ENCODE results near the gene ZW10.

The ZW10 gene

DNA sequence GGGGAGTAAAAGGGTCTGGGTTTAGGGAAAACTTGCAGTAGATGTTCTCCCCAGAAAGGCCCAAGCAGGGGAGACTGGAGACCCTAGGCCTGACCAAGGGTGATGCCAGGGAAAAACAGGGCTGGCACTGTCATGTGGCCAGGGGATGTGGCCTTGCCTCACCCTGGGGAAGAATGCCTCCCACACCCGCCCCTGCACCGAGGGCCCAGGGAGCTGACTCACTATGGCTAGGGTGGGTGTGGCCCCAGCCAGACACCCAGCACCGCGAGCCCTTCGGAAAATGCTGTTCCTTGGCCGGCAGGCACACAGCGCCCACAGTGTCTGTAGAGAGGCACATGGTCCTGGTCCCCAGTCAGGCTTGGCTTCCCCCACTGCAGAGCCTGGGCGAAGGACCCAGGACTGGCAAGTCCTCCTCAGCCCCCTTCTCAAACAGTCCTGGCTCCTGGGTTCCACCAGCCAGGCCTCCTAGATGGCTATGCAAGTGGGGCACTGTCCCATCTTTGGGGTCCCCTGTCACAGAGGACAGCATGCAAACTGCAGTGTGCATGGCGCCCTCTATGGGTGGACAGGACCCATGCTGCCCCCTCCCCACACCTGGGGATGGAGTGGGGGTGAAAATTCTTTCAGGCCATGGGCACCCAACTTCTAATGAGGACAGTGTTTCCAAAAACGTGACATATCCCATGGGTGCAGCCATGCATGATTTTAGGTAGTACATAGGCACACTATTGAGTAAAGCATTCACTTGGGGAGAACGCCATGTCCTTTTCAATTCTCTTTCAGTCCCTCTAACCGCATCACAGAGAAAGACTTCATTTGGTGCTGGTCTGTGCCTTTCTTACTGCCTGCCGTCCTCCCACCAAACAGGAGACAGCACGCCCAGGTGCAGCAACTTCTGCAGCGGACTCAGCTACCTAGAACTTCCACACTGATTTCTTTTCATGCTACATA, 82.6 kb downstream of the ZW10 start:
- no peak overlapping the region for H3K27ac ChIP-seq (ENCODE audit: low read depth, low read length)
- H3K27me3 ChIP-seq (ENCODE audit: control insufficient read depth, insufficient read depth, low read length): no peaks in the 10 kb centered on the region
- no peaks in the 10 kb centered on the region for H3K36me3 ChIP-seq (ENCODE audit: control insufficient read depth, insufficient read depth, low read length)
- H3K4me3 ChIP-seq (ENCODE audit: low read length): no peak overlapping the region
- no peaks in the 10 kb centered on the region for H3K4me1 ChIP-seq (ENCODE audit: control insufficient read depth, insufficient read depth, low read length)
- no peak overlapping the region for H3K9ac ChIP-seq (ENCODE audit: low read length)

DNA sequence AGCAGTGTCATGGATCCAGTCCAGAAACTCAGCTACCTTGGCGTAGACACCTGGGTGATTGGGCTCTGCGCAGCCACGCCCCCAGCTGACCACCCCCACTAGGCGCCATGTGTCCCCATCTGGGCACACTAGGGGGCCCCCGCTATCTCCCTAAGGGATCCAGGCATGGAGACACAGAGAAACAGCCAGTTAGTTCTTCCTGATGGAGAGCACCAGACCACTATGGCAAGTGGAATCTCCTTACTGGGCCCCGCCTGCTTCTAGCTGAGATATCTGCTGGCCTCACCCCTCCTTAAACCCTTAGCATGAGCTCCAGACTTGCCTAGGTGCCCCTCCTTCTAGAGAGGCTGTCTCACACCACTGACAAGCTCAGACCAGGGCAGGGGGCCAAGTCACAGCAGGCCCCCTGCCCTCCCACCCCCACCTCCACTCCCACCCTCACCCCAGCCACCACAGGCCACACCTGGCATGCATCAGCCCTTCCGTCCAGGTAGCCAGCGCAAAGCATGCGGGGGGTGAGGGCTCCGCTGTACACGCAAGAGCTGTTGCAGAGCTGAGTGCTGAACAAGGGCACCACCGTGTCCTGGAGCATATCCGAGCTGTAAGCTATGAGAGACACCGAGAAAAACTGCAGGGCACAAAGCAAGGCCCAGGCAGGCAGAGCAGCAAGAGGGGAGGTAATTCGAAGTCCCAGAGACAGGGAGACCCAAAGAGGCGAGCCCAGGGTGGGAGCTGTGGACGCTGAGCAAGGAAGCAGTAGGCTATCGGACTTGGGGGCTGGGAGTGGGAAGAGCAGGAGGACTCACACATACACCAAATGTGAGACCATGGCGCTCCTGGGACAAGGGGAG, 83.5 kb downstream of the ZW10 start:
- no peaks in the 10 kb centered on the region for H3K4me1 ChIP-seq (ENCODE audit: control insufficient read depth, insufficient read depth, low read length)

DNA sequence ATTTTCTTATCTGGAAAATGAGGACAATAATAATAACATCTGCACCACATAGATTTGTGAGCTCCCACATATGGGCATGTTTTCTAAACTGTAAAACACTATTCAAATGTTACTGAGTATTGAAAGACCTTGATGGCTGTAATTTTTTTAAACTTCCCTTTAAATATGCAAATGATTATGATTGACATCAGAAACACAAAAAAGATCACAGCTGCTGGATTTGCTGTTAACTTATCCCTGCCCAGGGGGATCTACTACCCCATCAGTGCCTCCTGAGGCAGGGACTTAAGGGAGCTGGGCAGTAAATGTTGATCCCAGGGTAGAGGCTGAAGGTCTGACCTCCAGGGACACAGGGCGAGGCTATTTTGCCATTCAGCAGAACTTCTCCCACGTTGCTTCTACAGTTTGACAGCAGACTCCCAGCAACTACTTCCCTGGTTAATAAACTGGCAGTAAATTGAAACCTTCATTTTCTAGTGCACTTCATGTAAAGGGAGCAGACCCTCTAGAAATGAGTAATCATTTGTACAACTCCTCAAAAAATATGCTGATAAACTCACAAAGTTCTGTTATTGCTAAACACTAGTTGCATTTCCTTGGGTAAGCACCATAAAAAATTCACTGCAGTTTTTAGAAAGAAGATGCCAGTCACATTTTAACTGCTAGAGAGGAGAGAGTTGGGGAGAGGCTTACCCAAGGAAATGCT, 87.7 kb downstream of the ZW10 start:
- H3K36me3 ChIP-seq (ENCODE audit: control insufficient read depth, insufficient read depth, low read length): no peaks in the 10 kb centered on the region
- H3K9ac ChIP-seq (ENCODE audit: low read length): no peak overlapping the region
- H3K4me1 ChIP-seq (ENCODE audit: control insufficient read depth, insufficient read depth, low read length): peaks cover 8% of the 10 kb centered on the region
- no peak overlapping the region for H3K4me3 ChIP-seq (ENCODE audit: low read length)
- H3K27ac ChIP-seq (ENCODE audit: low read depth, low read length): no peak overlapping the region
- no peaks in the 10 kb centered on the region for H3K27me3 ChIP-seq (ENCODE audit: control insufficient read depth, insufficient read depth, low read length)

More for the DNA sequence above, 83.5 kb downstream of the ZW10 start:
- no peak overlapping the region for H3K27ac ChIP-seq (ENCODE audit: low read depth, low read length)
- H3K36me3 ChIP-seq (ENCODE audit: control insufficient read depth, insufficient read depth, low read length): no peaks in the 10 kb centered on the region
- no peak overlapping the region for H3K9ac ChIP-seq (ENCODE audit: low read length)
- no peaks in the 10 kb centered on the region for H3K27me3 ChIP-seq (ENCODE audit: control insufficient read depth, insufficient read depth, low read length)
- no peak overlapping the region for H3K4me3 ChIP-seq (ENCODE audit: low read length)

DNA sequence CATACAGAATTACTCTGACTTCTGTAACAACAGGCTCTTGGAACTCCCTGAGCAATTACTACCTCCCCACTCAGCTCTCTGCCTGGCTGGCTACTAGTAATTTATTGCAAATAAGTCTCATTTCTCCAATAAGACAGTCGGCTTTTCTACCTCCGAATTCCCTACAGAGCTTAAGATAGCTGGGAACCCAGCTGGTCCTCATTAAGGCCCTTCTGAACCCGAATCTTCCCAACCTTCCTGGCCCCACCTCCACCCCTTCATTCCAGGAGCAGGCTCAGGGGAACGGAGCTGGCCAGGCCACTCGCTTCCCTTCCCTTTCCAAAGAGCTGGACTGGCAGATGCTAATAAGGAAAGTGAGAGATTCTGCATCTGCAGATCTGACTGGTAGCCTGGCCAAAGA, 89.0 kb downstream of the ZW10 start:
- Histone ChIP-seq H3K27me3 (ENCODE audit: control insufficient read depth, insufficient read depth, low read length) (no peaks in the 10 kb centered on the region), H3K4me3 (ENCODE audit: low read length) (no peak overlapping the region), H3K27ac (ENCODE audit: low read depth, low read length) (no peak overlapping the region), H3K4me1 (ENCODE audit: control insufficient read depth, insufficient read depth, low read length) (peaks cover 8% of the 10 kb centered on the region), H3K36me3 (ENCODE audit: control insufficient read depth, insufficient read depth, low read length) (no peaks in the 10 kb centered on the region), H3K9ac (ENCODE audit: low read length) (no peak overlapping the region)

DNA sequence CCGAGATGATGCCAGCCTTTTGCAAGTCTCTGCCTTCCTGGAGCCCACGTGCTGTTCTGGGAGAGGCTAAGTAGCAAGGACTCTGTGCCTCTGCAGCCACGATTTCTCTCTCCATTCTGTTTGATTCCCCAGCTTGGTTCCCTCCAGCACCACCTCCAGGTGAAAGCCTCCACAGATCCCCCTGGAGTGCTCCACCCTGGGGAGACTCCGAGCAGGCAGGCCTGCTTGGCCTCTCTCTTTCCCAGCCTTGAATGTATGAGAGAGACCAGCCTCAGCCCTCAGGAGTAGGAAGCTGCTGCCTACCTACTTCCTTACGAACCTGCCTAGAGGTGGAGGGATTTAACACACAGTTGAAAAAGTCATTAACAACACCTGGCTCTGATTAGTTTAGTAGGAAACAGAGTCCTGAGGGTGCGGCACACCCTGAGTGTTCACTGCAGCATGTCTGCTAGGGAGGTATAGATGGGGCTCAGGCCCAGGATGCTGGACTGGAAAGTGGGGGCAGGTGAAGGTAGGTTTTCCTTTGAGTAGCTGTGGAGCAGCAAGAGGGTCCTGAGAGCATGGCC, 89.9 kb downstream of the ZW10 start:
- H3K4me3 ChIP-seq (ENCODE audit: low read length): no peak overlapping the region
- peaks cover 8% of the 10 kb centered on the region for H3K4me1 ChIP-seq (ENCODE audit: control insufficient read depth, insufficient read depth, low read length)
- H3K9ac ChIP-seq (ENCODE audit: low read length): no peak overlapping the region
- H3K36me3 ChIP-seq (ENCODE audit: control insufficient read depth, insufficient read depth, low read length): no peaks in the 10 kb centered on the region
- H3K27ac ChIP-seq (ENCODE audit: low read depth, low read length): no peak overlapping the region
- H3K27me3 ChIP-seq (ENCODE audit: control insufficient read depth, insufficient read depth, low read length): no peaks in the 10 kb centered on the region

All from rectal smooth muscle tissue (tissue), 1 donor.